IMR-90 (cell line): ENCODE results near the gene TMEM179. TPM values are rescaled to one million over a fixed set of nuclear protein-coding genes. Genes with fewer than 3 reads are reported as not detected.

Source experiments
- ATAC-seq: fragments of 200-7000 bp; cut with Tn5 transposase; 2 replicates; pipeline ENCODE4 v1.9.1; 2020; ENCODE audit warnings: low read depth, mild to moderate bottlenecking, moderate library complexity
- BruUV-seq: library from RNA; stranded (reverse); fragments of 400-500 nt; replicated peaks from 2 replicates; lab custom pipeline; 2021; lab: Mats Ljungman, UMichigan
- CTCF ChIA-PET: fragments of 300-600 bp; formaldehyde crosslinking; extraction: SDS; loops from one replicate; lab custom pipeline; 2021; ENCODE audit warnings: antibody characterized with exemption; lab: Yijun Ruan, JAX
- POLR2A ChIA-PET: fragments of 300-600 bp; sonication (Branson Sonifier 250); formaldehyde crosslinking; loops from one replicate; lab custom pipeline; 2022; ENCODE audit warnings: antibody characterized with exemption; ENCODE audit not compliant: unreplicated experiment; lab: Charles Lee
- DNase-seq: peaks from one replicate; pipeline ENCODE4 v3.0.0; 2013
- H2AFZ ChIP-seq: replicated peaks from 2 replicates; pipeline ENCODE3; 2013; ENCODE audit warnings: low read length, mild to moderate bottlenecking; ENCODE audit not compliant: poor library complexity
- H2AK5ac ChIP-seq: 2 replicates; pipeline ENCODE4 v1.6.1; 2013; ENCODE audit warnings: low read depth, low read length, inconsistent platforms
- H2AK9ac ChIP-seq: replicated peaks from 2 replicates; pipeline ENCODE3; 2013; ENCODE audit warnings: mild to moderate bottlenecking, low read depth, low read length, moderate library complexity; ENCODE audit not compliant: poor library complexity
- H2BK120ac ChIP-seq: 2 replicates; pipeline ENCODE4 v1.6.1; 2013; ENCODE audit warnings: low read depth, low read length, inconsistent platforms
- H2BK15ac ChIP-seq: 3 replicates; pipeline ENCODE4 v1.6.1; 2013; ENCODE audit warnings: low read depth, low read length, inconsistent platforms
- H2BK20ac ChIP-seq: 2 replicates; pipeline ENCODE4 v1.6.1; 2013; ENCODE audit warnings: low read depth, mild to moderate bottlenecking, inconsistent platforms, low read length, moderate library complexity
- H2BK5ac ChIP-seq: 2 replicates; pipeline ENCODE4 v1.6.1; 2013; ENCODE audit warnings: mild to moderate bottlenecking, low read depth, low read length, inconsistent platforms; ENCODE audit not compliant: poor library complexity, severe bottlenecking
- H3K14ac ChIP-seq: replicated peaks from 2 replicates; pipeline ENCODE4 v1.6.1; 2013; ENCODE audit warnings: low read depth, low read length, inconsistent platforms
- H3K18ac ChIP-seq: 2 replicates; pipeline ENCODE4 v1.6.1; 2013; ENCODE audit warnings: low read depth, low read length, control low read depth
- H3K23ac ChIP-seq: 2 replicates; pipeline ENCODE4 v1.6.1; 2013; ENCODE audit warnings: low read depth, low read length, inconsistent platforms
- H3K27ac ChIP-seq: 2 replicates; pipeline ENCODE4 v1.5.1; 2013; ENCODE audit warnings: mild to moderate bottlenecking, control low read depth, low read length; ENCODE audit not compliant: insufficient read depth
- H3K27me3 ChIP-seq: 2 replicates; pipeline ENCODE4 v1.6.1; 2013; ENCODE audit warnings: low read length; ENCODE audit not compliant: control insufficient read depth, insufficient read depth
- H3K36me3 ChIP-seq: 2 replicates; pipeline ENCODE4 v1.6.1; 2013; ENCODE audit warnings: low read length, mixed read lengths; ENCODE audit not compliant: control insufficient read depth, insufficient read depth
- H3K4ac ChIP-seq: 2 replicates; pipeline ENCODE4 v1.6.1; 2013; ENCODE audit warnings: low read depth, low read length, inconsistent platforms
- H3K4me1 ChIP-seq: 2 replicates; pipeline ENCODE4 v1.6.1; 2013; ENCODE audit warnings: low read length, mixed read lengths; ENCODE audit not compliant: control insufficient read depth, insufficient read depth
- H3K4me2 ChIP-seq: 2 replicates; pipeline ENCODE4 v1.6.1; 2013; ENCODE audit warnings: low read depth, mild to moderate bottlenecking, control low read depth, low read length, moderate library complexity
- H3K4me3 ChIP-seq: 2 replicates; pipeline ENCODE4 v1.5.1; 2013; ENCODE audit warnings: low read depth, mild to moderate bottlenecking, control low read depth, low read length, moderate library complexity; ENCODE audit not compliant: insufficient read depth
- H3K56ac ChIP-seq: 2 replicates; pipeline ENCODE4 v1.6.1; 2013; ENCODE audit warnings: low read length, inconsistent platforms; ENCODE audit not compliant: insufficient read depth; ENCODE audit errors: extremely low read depth
- H3K79me1 ChIP-seq, 2 experiments: 2 replicates each; pipeline ENCODE4 v1.6.1; 2013; ENCODE audit warnings: low read length in 2 of 2, inconsistent platforms in 1 of 2, low read depth in 1 of 2
- H3K9ac ChIP-seq: 2 replicates; pipeline ENCODE4 v1.6.1; 2013; ENCODE audit warnings: low read depth, low read length, control low read depth
- H3K9me1 ChIP-seq: 2 replicates; pipeline ENCODE4 v1.6.1; 2013; ENCODE audit warnings: low read length, inconsistent platforms; ENCODE audit not compliant: insufficient read depth
- H3K9me3 ChIP-seq: 2 replicates; pipeline ENCODE4 v1.6.1; 2013; ENCODE audit warnings: low read length; ENCODE audit not compliant: control insufficient read depth, insufficient read depth
- H4K20me1 ChIP-seq: 2 replicates; pipeline ENCODE4 v1.6.1; 2013; ENCODE audit warnings: low read length, inconsistent platforms; ENCODE audit not compliant: insufficient read depth
- H4K5ac ChIP-seq: 2 replicates; pipeline ENCODE4 v1.6.1; 2013; ENCODE audit warnings: mild to moderate bottlenecking, low read depth, low read length, control low read depth
- H4K8ac ChIP-seq, 2 experiments: 2 replicates each; pipeline ENCODE4 v1.6.1; 2013; ENCODE audit warnings: low read depth in 2 of 2, low read length in 2 of 2, control low read depth in 1 of 2, inconsistent platforms in 1 of 2
- H4K91ac ChIP-seq: 2 replicates; pipeline ENCODE4 v1.6.1; 2013; ENCODE audit warnings: low read depth, low read length, inconsistent platforms; ENCODE audit not compliant: insufficient read depth
- BHLHE40 ChIP-seq: fragments of 150-350 bp; IDR thresholded peaks from 2 replicates; pipeline ENCODE4 v1.6.1; 2016; ENCODE audit warnings: mild to moderate bottlenecking, low read depth, low read length
- CEBPB ChIP-seq: IDR thresholded peaks from 2 replicates; pipeline ENCODE4 v1.6.1; 2012; ENCODE audit warnings: low read depth, low read length, improper control_type of control experiment
- MXI1 ChIP-seq: IDR thresholded peaks from 2 replicates; pipeline ENCODE4 v1.6.1; 2012; ENCODE audit warnings: low read depth, mild to moderate bottlenecking, low read length, moderate library complexity, borderline replicate concordance
- RFX5 ChIP-seq: IDR thresholded peaks from 2 replicates; pipeline ENCODE4 v1.8.0; 2012; ENCODE audit warnings: low read depth, mild to moderate bottlenecking, low read length, moderate library complexity
- SMC3 ChIP-seq: fragments of 150-350 bp; IDR thresholded peaks from 2 replicates; pipeline ENCODE4 v1.6.1; 2016; ENCODE audit warnings: low read depth, mild to moderate bottlenecking, antibody characterized with exemption, low read length, moderate library complexity
- WGBS, 2 experiments: methylation state at CpG; one replicate each; pipeline versions ENCODE4 v1.1.5 to v1.1.7; 2013; ENCODE audit warnings: missing lambda C conversion rate in 2 of 2; ENCODE audit not compliant: insufficient read length in 1 of 2; ENCODE audit errors: extremely low coverage in 2 of 2; 5-methylcytosine and 5-hydroxymethylcytosine counted together
- dilution Hi-C: fragments of 300-500 bp; cut with HindIII; formaldehyde crosslinking; loops from one replicate; pipeline ENCODE4 v1.14.3; 2018; ENCODE audit warnings: low sequenced_read_pairs; ENCODE audit not compliant: unreplicated experiment
- in situ Hi-C: fragments of 300-500 bp; cut with MboI; formaldehyde crosslinking; loops from 3 replicates; pipeline ENCODE4 v1.14.3; 2019; ENCODE audit warnings: low sequenced_read_pairs, inconsistent platforms, mixed read lengths
- intact Hi-C: fragments of 100-400 bp; cut with micrococcal nuclease; formaldehyde crosslinking; loops from 2 replicates; pipeline ENCODE4 v1.10.0; 2022
- polyA plus RNA-seq, 3 experiments: library from polyadenylated mRNA; depleted of rRNA; stranded (reverse); fragments of >200 nt; gene quantifications; 2 replicates each; pipeline ENCODE4 v1.2.3, GENCODE V29; 2012; ENCODE audit warnings: low replicate concordance in 1 of 3
- total RNA-seq: library from RNA; depleted of rRNA; stranded (reverse); fragments of >200 nt; gene quantifications from 2 replicates; pipeline ENCODE4 v1.2.3, GENCODE V29; 2012

The TMEM179 gene
- total and polyA plus RNA-seq, 2 of the 4 experiments (the other 2 are of a cell fraction) = not detected

DNA sequence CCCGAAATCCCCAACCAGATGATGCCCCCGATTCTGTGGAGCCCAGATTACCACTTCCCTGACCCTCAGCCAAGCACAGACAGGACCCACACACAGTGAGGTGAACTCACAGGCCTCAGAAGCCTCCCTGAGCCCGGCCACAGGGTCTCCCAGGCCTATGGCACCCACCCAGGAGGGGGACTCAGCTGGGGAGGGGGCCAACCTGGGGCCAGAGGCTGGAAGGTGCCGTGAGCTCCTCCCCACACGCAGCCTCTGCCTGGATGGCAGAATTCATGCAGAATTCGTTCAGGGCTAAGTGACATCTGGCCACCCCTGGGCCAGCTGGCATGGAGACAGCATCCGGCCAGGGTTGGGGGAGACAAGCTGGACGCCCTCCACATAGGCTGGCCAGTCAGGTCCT, 11.8 kb downstream of the TMEM179 start:
- H3K14ac ChIP-seq = no peak overlapping the region
- in situ Hi-C loops (no loop called here), intact Hi-C loops (no loop called here), dilution Hi-C loops (no loop called here)
- ATAC-seq = no peak
- WGBS, 2 experiments = 31% methylated on average over 3 of the region's 8 CpGs; no CpG with 5 or more reads in 1 of the 2 experiments
- no peak overlapping the region for H2AK9ac ChIP-seq
- no peaks in the 10 kb centered on the region for H3K9me3 ChIP-seq
- ChIA-PET CTCF (no interaction called here), POLR2A (no interaction called here)
- H4K5ac ChIP-seq = no peak overlapping the region
- H2BK20ac ChIP-seq = no peak overlapping the region
- no peak overlapping the region for H3K23ac ChIP-seq
- H3K79me1 ChIP-seq = no peaks in the 10 kb centered on the region
- H4K20me1 ChIP-seq = no peaks in the 10 kb centered on the region
- no peaks in the 10 kb centered on the region for H3K36me3 ChIP-seq
- peaks cover 1% of the 10 kb centered on the region; the same call in 1 of the 2 replicates for H3K27me3 ChIP-seq
- H4K8ac ChIP-seq = no peak overlapping the region
- H3K9ac ChIP-seq = no peak overlapping the region
- BruUV-seq = no TSS peak
- no peak overlapping the region for H3K56ac ChIP-seq
- H2BK15ac ChIP-seq = no peak overlapping the region
- H3K4me3 ChIP-seq = no peak overlapping the region
- H3K27ac ChIP-seq = no peak overlapping the region
- no peak overlapping the region for H3K18ac ChIP-seq
- TF ChIP-seq SMC3 = no peak
- TF ChIP-seq BHLHE40 = no peak
- no peak for TF ChIP-seq RFX5
- TF ChIP-seq CEBPB = no peak
- no peak for TF ChIP-seq MXI1
- H3K9me1 ChIP-seq = 0 out of 2 replicates have a peak, but pooled peaks cover 4% of the 10 kb centered on the region
- H3K4ac ChIP-seq = no peak overlapping the region
- no peak overlapping the region for H3K4me2 ChIP-seq
- no peak overlapping the region for H2AFZ ChIP-seq
- no peak overlapping the region for H4K91ac ChIP-seq
- no peaks in the 10 kb centered on the region for H3K4me1 ChIP-seq
- H2BK120ac ChIP-seq = no peak overlapping the region
- no peak overlapping the region for H2AK5ac ChIP-seq
- DNase-seq = no peak
- H2BK5ac ChIP-seq = no peak overlapping the region
